SK-N-SH (cell line): Measurements from ENCODE around the gene AMMECR1L.

Source experiments
- CTCF ChIP-seq: fragments of 200-600 bp; sonication (generic); IDR thresholded peaks from 2 replicates; pipeline ENCODE4 v1.6.1; 2017; ENCODE audit warnings: antibody characterized with exemption, mild to moderate bottlenecking, moderate library complexity
- TAF1 ChIP-seq: IDR thresholded peaks from 2 replicates; pipeline ENCODE4 v1.6.1; 2012; ENCODE audit warnings: low read depth, mild to moderate bottlenecking, low read length, moderate library complexity, borderline replicate concordance

- no peak for TF ChIP-seq CTCF
- no peak for TF ChIP-seq TAF1
These were observed 66.8 kb downstream of the AMMECR1L start for GRCh38 chr2:127818794-127819425.
